ENCODE measurements around the gene CRIP3.

The CRIP3 gene

DNA sequence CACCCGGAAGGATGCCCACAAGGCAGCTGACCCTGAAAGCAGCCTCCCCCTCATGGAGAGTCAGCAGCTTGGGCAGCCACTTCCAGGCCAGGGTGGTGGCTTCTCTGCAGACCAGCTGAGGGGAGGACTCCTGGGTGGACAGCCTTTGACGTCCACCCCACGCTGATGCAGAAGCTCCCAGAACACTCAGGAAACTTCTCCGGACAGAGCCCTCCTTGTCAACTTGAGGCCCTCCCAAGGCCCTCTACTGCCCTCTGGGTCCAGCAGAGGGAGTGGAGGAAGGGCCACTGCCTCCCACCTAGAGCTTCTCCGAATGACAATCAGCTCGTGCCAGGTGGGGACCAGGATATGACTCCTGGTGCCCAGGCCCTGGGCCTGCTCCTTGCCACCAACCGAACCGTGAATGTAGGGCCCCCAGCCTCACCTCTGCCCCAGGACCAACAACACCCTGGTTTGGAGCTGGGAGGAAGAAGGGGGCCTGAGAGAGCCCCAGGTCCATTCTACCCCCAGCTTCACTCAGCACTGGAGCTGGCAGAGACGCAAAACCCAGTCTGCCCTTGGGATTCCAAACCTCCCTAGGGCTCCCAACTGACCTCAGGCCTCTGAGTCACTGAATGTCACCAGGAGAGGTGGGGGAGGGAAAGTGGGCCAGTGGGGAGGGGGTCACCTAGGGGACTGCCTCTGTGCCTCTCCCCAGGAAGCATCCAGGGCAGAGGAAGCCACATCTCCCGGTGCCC is 21.5 kb downstream of the CRIP3 start:
- DNase-seq, result no peak

DNA sequence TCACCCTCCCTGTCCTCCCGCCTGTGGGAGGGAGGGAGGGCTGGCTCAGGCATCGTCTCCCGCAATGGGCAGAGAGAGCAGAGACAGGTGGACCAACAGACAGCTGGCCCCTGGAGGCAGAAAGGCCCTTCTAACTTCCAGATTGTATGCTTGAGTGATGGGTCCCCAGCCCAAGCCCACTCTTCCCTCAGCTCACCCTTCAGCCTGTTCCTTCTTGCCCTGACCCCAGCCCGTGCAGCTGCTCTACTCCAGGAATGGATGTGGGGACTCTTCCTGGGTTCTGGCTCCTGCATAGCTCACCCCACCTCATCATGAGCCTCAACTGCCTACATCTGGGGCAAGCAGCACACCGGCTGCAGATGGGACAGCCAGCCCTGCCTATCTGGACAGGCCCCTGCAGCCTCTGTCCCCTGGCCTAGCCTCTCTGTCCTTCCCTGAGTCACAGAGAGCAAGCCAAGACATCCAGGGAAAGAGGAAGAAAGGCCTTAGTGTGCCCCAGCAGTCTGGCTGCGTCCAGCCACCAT is 22.1 kb downstream of the CRIP3 start:
- no peak for DNase-seq

DNA sequence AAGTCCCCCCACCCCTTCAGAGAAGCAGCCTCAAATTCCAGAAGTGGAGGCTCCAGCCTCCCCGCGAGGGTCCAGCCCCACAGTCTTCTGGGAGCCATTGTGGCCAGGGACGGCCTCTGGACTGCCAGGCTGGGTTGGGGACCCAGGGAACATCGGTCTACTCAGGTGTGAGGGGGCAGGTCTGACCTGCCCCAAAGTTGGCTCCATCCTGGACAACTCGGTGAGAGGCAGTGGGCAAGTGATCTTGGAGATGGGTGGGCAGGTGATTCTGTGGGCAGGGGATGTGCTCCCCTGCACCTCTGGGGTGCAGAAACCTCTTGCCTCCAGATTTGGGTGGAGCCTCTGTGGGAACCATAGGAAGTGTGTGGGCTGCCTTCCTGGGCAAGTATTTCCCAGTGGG is 22.8 kb downstream of the CRIP3 start:
- no peak for DNase-seq

DNA sequence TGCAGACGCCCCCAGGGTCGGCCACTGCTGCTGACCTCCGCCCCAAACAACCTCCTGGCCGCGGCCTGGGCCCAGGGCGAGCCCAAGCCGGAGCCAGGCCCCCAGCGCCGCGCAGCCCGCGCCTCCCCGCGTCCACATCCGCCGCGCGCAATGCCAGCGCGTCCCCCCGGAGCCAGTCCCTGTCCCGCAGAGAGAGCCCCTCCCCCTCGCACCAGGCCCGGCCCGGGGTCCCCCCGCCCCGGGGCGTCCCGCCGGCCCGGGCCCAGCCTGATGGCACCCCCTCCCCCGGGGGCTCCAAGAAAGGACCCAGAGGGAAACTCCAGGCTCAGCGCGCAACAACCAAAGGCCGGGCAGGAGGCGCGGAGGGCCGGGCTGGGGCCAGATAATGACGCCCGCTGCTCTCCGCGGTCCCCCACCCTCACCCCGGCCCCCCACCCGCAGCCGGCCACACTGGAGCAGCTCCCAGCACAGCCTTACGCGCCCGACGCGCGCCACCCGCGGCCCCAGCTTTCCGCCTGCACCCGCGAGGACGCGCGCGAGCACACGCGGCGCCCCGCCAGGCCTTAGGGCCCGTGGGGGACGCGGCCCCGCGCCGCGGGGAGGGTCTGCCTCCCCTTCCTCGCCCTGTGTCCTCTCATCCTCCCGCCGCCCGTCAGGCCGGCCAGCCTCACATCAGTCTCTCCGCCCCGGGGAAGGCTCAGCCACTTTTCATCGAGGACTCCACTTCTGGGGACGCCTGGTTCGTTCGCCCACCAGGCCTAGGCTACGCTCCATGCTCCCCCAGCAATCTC is 23.4 kb downstream of the CRIP3 start:
- no peak for DNase-seq

DNA sequence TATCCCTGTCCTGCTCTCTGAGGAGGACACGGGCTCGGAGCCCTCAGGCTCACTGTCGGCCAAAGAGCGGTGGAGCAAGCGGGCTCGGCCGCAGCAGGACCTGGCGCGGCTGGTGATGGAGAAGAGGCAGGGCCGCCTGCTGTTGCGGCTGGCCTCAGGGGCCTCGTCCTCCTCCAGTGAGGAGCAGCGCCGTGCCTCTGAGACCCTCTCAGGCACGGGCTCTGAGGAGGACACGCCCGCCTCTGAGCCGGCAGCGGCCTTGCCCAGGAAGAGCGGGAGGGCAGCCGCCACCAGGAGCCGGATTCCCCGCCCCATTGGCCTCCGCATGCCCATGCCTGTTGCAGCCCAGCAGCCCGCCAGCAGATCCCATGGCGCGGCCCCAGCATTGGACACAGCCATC is 24.7 kb downstream of the CRIP3 start:
- DNase-seq, result no peak

DNA sequence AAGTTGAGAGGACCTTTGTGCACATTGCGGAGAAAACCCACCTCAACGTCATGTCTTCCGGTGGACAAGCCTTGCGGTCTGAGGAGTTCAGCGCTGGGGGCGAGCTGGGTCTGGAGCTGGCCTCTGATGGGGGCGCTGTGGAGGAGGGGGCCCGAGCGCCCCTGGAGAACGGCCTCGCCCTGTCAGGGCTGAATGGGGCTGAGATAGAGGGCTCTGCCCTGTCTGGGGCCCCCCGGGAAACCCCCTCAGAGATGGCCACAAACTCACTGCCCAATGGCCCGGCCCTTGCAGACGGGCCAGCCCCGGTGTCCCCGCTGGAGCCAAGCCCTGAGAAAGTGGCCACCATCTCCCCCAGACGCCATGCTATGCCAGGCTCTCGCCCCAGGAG is 25.1 kb downstream of the CRIP3 start:
- no peak for DNase-seq

DNA sequence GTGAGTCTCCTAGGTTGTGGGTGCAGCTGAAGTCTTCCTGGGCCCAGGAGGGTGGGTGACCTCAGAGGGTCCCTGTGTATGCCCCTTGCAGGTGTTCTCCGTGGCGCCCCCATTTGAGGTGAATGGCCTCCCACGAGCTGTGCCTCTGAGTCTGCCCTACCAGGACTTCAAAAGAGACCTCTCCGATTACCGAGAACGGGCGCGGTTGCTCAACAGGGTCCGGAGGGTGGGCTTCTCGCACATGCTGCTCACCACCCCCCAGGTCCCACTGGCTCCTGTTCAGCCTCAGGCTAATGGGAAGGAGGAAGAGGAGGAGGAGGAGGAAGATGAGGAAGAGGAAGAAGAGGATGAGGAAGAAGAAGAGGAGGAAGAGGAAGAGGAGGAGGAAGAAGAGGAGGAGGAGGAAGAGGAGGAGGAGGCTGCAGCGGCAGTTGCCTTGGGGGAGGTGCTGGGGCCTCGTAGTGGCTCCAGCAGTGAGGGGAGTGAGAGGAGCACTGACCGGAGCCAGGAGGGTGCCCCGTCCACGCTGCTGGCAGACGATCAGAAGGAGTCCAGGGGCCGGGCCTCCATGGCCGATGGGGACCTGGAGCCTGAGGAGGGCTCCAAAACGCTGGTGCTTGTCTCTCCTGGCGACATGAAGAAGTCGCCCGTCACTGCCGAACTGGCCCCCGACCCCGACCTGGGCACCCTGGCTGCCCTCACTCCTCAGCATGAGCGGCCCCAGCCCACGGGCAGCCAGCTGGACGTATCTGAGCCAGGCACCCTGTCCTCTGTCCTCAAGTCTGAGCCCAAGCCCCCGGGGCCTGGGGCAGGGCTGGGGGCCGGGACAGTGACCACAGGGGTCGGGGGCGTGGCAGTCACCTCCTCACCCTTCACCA is 25.8 kb downstream of the CRIP3 start:
- DNase-seq, result no peak

DNA sequence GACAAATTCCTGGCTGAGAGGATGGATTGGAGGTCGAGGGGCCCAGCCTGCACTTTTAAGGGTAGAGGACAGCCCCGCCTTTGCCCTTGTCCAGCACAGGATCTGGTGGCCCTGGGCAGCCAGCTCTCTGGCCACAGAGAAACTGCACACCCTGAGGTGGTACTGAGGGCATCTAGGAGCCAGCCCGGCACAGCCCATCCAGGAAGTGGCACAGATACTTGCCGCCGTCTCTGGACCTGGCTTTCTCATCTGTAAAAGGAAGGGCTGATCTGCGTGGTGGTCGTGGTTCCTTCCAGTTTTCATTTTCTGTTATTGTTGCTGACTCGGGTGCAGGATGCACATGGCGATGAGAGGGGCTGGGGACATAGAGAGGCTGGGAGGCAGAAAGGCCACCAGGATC is 26.6 kb downstream of the CRIP3 start:
- DNase-seq, result no peak

DNA sequence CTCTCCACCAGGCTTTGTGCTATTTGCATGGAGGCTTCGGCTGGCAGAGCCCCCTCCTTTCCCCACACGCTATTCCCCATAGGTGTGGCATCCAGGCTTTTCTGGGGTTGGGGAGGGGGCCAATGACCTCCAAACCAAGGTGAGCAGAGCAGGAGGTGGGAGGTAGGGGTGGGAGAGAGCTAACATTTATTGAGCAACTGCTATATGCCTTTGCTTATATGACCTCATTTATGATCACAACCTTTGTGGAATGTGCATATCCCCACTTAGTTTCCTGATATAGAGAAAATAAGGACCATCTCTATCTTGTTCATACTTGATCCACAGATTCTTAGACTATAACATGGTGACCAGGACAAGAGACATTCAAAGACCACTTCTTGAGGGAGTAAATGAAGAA is 28.4 kb downstream of the CRIP3 start:
- DNase-seq, result no peak

DNA sequence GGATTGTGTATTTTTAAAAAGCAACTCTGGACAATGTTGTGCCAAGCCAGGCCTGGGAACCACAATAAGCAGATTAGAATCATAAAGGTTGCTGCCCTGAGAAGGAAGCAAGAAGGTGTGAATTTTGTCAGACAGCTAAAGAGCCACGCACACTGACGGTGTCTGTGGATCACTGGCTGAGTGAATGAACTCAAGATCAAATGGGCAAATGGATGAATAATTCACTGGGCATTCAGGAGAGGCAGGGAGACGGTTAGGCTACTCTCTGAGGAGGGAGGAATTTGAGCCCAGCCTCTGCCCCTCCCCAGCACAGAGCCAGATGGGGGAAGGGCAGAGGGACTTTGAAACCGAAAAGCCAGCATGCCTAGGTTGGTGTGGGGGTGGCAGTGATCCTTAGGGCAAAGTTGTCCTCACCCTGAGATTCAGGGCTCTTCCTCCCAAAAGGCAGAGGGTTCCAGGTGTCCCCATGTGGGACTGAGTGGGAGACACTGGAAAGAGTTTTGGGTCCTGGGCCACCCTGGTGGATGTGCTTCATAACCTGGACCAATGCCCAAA is 30.0 kb downstream of the CRIP3 start:
- no peak for DNase-seq

DNA sequence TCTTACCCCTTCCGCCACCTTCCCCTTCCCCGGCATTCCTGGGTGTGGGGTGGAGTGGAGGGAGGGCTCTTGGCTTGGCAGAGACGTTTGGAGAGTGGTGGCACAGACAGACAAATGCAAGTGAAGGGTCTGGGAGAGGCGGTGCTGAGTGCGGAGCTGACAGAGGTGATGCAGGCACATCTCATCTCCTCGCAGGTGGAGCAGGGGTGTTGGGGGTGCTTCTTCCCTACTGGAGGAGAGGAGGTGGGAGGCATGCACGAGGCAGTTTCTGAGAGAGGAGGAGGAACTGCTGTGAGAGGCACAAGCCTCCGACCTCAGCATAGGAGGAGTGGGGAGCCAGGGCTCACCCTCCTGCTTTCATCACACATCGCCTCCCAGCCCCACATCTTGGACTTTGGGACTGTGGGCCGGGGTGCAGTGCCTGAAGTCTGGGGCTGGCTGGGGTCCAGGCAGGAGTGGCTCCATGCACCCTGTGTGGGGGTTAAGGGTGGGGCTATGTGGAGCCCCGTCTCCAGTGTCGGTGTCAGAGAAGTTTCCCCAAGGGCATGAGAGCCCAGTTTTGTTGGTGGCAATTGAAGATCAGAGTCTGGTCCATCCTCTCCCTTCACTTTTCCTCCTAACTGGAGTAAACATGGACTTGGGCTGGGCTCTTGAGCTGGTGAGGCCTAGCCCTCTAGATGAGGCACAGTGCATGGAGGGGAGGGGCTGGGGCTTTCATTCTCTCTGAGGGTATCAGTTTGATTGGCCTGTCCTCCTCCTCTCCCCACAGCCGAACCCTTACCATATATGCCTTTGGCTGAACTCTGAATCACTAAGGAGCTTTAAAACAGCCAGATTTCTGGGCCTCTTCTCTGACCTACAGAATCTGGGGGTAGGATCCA is 30.7 kb downstream of the CRIP3 start:
- no peak for DNase-seq

DNA sequence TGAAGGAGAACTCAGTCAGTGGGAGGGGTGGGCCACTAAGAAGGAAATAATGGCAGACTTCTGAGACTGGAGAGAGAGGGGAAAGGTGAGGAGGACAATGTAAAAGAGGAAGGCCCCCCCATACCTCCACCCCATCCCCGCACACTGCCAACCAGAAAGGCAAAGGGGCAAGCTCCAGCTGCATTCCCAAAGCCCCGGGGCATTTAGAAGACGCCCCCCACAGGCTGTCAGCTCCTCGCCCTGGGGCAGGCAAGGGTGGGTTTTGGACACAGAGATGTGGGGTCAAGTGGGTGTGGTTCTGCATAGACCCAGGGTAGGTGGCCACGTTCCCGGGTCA is 31.4 kb downstream of the CRIP3 start:
- no peak for DNase-seq

DNA sequence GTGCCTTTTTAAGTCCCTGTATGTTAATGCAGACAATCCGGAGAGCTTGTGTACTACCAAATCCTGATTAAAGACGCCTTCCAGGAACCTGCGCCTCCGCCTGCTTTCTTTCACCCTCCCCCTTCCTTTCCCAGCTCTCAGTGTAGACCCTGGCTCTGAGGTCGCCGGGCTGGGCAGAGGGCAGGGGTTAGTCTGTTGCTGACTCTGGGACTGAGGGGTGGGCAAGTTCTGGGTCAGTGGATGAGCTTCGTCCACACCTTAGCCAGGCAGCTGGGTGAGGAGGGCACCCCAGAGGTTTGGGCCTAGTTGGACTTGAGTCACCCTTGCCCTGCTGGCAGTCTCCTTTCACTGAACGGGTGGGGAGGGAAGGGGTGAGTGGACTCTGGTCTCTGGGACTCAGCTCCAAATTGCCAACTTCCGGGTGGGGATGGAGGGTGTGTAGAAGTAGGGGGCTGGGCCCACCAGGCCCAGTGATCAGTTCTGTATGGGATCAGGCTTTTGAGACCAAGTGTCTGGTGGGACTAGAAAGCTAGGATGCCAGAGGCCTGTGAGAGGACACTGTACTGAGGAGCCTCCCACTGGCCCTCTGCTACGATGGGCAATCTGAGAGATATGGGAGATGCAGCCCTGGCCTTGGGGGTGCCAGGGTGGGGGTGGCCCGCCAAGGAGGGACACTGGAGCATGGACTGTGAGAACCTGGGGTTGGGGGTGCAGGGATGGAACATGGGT is 31.9 kb downstream of the CRIP3 start:
- no peak for DNase-seq

DNA sequence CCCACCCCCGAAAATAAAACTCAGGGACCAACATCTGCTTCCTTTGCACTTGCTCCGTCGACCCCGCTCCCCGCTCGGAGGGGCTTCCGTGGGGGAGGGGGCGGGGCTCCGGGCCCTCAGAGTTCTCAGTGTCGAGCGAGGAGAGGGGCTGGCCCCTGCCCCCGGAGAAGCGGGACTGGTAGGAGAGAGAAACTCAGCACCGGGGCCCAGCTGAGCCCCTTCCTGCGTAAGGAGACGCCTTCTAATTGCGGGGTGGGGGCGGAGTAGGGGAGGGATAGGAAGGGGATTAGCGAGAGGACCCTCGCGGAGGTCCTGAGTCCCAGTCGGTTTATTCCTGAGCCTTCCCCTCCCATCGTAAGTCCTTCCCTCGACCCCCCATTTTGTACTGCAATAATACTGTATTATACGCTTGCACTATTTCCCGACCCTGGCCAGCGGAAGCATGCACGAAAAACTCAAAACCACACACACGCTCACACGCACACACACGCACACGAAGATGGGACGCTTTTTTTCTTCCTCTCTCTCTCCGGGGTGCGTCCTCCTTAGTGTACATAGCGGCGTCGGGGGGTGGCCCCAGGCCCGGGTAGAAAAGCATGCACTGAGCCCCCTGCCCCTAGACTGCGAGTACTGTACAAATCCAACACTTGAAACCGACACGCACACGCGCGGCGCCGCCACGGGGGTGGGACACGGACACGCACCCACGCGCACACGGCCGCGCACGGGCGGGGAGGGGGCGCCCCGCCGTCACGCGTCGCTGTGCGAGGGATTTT is 32.6 kb downstream of the CRIP3 start:
- DNase-seq, result no peak

DNA sequence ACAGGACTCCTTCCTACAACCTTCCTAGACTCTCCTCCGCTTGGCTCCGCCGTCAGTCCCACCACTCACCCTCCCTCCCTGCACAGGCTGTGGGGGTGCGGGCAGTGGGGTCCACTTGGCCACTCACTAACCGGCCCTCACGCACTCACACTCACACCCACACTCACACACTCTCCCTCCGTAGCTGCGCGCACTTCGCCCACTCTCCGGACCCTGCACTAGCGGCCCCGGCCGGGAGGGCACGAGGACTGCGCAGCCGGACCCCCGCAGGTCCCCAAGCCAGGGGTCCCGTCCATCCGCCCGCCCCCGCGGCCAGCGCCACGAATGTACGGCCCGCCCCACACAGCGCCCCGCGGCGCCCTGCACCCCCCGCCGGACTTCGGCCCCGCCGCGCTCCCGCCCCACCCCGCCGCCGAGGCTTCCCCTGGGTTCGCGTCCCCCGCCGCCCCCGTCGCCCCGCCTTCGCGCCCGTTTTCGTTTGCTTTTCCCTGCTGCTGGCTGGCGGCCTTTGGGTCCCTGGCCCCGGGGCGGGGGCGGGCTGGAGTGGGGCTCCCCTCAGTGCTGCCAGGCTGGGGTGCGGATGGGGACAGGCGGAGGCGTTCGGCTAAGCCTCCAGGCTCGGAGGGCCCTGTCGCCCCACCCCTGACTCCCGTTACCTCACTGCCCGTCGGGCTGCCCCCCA is 33.6 kb downstream of the CRIP3 start:
- DNase-seq, result no peak

DNA sequence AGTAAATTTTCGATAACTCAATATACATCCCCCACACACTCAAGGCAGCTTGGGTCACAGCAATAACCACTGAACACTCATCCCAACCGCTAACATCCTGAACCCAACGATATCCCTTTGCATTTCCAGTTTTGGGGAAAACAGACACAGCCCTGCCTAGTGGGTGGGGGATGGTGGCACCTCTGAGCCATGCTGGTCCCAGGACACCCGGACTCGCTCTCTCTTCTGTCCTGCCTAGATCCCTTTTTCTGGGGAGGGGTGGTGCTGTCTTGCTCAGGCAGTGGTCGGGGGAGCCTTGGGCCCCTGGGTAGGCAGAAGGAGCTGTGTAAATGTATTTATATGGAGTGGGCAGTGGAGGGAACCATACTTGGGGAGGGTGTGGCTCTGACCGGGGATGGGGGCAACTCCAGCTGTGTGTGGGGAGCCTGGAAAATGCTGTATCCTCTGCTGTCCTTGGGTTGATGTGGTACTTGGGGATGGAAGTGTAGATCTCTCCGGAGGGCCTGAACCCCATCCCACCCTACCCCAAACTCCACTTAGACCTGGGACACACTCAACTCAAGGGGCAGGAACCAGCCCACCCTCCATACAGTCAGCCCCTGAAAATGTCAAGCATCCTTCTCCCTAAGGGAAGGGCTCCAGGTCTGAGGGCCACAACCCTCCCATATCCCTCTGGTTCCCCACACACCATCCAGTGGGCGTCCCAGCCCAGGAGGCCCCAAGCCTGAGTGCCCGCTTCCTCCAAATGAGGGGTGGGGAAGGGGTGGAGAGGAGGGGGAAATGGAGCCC is 34.3 kb downstream of the CRIP3 start:
- no peak for DNase-seq

DNA sequence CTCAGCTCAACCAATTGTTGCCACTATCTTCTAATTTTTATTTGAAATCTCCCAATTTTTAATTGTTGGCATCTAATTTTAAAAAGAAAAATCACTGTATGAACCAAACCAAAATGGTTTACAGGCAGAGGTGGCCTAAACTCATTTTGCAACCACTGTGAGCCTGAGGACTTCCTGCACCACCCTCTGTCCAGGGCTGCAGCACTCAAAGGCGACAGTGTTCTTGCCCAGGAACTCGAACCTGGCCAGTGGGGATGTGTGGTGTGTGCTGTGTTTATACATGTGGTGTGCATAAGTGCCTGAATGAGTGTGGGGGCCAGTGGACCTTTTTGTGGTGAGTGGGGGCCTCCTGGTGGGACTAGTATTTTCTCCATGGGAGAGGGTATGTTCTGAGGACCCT is 34.9 kb downstream of the CRIP3 start:
- DNase-seq, result no peak

DNA sequence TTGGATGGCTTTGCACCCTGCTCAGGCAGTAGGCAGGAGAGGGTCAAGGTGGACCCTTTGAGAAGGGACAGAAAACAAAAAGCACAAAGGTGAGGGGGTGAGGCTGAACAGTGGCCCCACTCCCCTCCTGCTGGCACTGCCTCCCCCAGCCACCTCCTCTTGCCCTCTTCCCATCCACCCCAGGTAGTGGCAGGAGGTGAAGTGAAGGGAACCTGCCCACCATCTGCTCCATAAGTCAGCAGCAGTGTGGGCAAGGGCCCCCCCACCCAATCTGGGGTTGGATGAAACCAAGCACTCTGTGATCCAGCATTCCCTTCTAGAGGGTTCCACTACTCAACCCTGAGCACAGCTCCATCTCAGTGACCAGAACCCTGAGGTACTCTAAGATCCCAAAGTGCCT is 36.7 kb downstream of the CRIP3 start:
- DNase-seq, result no peak

Data from RPMI8226 (cell line).